GM19455 (cell line): ENCODE data around the gene HOXD4.

Source experiments
- ATAC-seq: cut with Tn5 transposase; IDR thresholded peaks from one replicate; pipeline ENCODE4 v1.9.1; 2021; ENCODE audit not compliant: unreplicated experiment

Gene HOXD4

GRCh38 chr2:176126929-176127773, 24.2 kb upstream of the HOXD4 start:
- ATAC-seq: no peak

- ATAC-seq: no peak
Measured at GRCh38 chr2:176127774-176128072, 23.6 kb upstream of the HOXD4 start.

DNA sequence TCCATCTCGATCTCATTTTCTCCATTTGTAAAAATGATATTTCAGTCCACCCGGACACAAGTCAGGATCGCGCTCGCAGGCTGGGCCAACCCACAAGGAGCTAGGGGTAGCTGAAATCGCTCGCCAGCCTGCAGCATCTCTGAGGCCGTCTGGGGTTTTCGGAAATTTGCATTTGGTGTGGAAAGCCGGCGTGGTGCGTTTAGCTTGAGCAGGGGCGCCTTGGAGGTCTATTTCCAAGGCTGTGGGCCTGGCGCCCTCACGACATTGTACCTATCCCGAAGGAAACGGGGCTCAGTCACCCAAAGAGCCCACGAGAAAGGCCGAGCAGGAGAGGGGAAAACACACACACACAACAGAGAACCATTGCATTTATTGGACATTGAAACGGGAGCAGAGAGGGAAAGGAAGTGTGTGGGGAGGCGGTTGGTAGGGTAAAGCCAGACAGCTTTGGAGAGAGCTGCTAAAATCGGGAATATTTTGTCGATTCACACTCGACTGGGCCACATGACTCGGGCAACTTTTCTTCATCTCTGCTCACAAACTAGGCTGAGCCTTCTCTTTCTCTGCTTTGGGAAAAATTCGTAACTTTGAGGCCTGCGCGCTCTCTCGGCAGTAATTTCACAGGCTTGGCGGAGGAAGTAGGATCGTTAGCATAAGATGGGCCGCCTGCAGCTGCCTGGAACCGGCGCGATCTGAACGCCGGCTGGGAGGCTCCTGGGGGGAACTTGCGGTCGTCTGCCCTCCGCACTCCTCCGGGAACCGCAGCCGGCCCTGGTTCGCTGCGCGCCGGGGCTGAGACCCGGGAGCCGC, 23.0 kb upstream of the HOXD4 start:
- no peak for ATAC-seq

DNA sequence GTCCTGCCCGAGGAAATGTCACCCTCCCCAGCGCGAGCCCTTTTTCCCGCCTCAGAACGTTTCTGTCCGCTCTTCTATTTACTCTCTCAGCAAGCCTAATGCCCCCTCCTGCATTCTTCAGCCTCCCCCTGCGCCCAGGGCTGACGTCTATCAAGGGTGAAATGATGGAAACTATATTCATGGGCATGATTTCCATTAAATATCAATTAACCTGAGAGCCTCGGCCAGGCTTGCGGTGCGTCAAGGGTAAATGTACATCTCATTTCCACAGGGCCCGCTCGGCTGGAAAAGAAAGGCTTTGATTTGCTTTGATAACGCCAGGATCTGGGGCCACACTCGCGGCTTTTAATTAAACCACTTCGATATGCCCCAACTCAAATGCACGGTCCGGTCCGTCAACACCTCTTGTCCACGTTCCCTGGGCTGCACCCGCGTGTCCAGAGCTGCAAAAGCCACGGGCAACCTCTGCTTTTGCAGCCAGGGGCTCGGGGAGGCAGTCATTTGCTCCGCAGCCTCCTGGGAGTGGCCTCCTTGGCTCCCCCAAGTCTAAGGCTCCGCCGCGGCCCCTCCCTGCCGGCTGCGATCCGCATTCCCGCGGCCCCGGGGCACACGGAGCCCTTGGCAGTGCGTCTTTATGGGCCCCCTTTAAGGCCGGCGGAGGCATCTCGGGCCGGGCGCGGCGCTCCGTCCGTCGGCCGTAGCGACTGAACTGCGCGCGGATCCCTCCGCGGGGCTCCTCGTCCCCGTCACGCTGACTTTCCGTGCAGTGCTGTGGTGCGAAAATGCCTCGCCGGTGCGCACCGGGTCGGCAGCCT, 22.2 kb upstream of the HOXD4 start, which contains the start of gene HOXD8:
HOXD8 (plus strand) TSS at position 724 of the 815 bp plus-strand sequence. CDS start 662 bp downstream, outside the sequence.
- no peak for ATAC-seq

- ATAC-seq: no peak
Measured at GRCh38 chr2:176129813-176130146, 21.6 kb upstream of the HOXD4 start.

DNA sequence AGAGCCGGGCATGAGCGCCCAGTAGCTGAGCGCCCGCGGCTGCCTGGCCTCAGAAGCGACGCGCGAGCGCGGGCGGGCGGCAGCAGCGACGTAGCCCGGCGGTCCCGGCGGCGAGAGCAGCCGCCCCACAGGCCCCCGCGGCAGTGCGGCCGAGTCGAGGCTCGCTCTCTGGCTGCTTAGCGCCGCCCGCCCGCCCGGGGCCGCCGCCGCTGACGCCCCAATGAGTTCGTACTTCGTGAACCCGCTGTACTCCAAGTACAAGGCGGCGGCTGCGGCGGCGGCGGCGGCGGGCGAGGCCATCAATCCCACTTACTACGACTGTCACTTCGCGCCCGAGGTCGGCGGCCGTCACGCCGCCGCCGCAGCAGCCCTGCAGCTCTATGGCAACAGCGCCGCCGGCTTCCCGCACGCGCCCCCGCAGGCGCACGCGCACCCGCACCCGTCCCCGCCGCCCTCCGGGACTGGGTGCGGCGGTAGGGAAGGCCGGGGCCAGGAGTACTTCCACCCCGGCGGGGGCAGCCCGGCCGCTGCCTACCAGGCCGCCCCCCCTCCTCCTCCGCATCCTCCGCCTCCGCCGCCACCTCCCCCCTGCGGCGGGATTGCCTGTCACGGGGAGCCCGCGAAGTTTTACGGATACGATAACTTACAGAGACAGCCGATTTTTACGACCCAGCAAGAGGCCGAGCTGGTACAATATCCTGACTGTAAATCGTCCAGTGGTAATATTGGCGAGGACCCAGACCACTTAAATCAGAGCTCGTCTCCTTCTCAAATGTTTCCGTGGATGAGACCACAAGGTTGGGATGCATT, 21.0 kb upstream of the HOXD4 start:
- ATAC-seq: no peak

GRCh38 chr2:176130957-176131847, 20.1 kb upstream of the HOXD4 start:
- ATAC-seq: no peak

GRCh38 chr2:176131848-176132158, 19.5 kb upstream of the HOXD4 start:
- ATAC-seq: no peak

DNA sequence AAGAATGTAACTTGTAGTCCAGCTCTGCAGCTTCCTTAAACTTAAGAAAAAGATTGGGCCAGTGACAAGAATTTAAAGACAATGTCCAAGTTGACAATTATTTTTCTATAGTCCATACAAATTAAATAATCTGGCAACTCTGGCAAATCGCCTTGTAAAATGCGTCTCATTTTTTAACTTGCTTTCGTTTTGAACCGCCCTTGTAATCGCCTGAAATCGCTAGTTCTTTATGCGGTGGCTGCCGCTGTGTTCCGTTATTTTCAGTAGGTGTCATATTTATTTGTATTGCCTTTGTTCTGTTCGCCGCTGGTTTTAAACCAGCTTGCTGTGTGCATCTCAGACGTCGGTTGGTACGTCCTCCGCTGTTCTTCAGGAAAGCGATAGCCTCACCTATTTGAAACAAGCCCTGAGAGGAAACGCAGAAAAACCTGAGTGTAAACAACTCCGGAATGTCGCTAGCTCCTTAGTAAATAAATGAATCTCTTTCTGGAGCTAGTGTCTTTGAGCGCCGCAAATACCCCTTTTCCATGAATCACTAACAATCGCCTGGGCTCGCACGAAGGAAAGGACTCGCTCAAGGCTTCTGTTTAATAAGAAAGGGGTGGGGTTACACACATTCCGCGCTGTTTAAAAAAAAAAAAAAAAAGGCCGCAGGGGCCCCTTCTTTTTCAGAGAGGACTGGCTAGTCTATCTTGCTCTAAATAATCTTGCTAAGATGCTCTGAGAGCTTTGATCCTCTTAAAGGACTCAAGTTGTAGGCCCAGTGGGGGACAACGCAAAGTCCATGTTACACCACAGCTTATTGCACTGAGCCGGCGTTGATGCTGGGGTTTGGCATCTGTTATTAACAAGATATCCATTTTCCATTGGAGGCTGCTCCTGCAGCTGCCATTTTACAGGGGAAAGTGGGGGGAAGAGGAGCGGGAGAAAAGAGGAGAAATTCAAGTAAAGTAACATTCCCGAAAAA, 18.9 kb upstream of the HOXD4 start:
- no peak for ATAC-seq

DNA sequence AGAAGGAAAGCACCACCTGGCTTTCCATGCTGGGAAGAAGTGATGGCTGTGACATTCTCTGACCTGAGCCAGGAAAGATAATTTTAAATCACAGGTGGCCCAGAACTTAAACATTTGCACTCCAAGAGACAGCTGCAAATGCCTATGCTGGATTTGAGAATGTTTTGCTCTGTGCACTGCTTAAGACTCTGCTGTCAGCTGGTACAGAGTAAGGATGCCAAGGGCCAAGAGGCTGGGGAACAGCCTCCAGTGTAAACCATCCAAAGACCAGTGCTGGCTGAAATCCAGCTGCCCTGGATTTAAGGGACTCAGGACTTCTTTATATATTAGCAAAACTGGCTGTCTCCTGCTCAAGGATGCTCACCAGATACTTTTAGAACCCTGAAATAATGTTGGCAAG, 18.0 kb upstream of the HOXD4 start:
- no peak for ATAC-seq

DNA sequence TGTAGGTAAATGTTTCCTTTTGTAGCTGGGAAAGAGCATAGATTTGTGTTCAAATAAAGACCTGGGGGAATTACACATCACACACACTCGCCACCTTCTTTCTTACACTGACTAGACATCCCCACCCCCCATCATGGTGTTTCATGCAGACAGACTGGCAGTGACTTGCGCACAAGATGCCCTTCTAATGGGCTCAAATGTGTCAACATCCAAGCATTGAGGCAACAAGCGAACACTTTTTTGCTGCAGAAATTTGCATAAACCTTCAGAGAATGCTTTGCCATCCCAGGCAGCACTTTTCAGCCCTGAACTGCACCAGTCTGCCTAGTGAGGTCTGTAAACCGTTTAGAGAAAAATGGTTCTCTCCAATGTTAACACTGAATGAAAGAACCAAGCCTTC, 17.3 kb upstream of the HOXD4 start:
- no peak for ATAC-seq

DNA sequence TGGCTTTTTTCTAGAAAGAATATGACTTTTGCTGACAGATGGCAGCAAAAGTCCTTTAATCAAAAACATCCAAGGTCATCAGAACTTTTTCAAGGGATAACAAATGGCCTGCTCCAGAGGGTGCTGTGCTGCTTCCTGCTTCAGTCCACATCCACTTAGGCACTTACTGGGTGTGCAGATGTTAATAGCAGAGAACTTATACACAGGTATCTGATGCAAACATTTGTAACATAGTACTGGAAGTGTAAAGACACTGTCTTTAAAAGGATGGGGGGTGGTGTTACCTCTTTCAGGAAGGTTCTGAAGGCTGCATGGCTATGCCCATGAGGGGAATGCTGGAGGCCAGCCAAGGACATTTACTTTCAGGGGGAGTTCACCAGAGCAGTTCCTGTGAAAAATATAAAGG, 16.3 kb upstream of the HOXD4 start:
- no peak for ATAC-seq

GRCh38 chr2:176136374-176137251, 14.7 kb upstream of the HOXD4 start:
- no peak for ATAC-seq

- ATAC-seq: no peak
Measured at GRCh38 chr2:176137252-176137580, 14.1 kb upstream of the HOXD4 start.

DNA sequence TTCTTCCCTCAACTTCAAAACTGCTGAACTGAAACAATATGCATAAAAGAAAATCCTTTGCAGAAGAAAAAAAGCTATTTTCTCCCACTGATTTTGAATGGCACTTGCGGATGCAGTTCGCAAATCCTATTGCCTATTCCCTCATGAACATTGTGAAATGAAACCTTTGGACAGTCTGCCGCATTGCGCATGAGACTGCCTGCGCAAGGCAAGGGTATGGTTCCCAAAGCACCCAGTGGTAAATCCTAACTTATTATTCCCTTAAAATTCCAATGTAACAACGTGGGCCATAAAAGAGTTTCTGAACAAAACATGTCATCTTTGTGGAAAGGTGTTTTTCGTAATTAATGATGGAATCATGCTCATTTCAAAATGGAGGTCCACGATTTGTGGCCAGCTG, 13.4 kb upstream of the HOXD4 start:
- ATAC-seq: no peak

DNA sequence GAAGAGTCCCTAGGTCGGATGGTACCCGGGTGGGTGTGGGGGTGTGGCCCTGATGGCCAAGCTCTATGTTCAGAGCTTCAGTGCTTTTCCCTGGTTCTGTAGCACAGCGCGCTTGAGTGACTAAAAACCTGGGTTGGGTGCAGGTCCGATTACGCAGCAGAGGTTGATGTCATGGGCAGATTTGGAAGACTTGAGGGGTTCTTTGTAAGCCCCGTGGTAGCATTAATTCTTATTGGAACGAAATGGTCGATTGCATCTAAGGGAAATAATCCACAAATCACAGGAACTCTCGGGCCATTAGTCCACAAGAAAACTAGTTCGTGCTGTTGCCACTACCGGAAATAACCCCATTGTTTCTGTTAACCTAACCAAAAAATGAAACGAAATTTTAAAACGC, 12.8 kb upstream of the HOXD4 start:
- no peak for ATAC-seq

DNA sequence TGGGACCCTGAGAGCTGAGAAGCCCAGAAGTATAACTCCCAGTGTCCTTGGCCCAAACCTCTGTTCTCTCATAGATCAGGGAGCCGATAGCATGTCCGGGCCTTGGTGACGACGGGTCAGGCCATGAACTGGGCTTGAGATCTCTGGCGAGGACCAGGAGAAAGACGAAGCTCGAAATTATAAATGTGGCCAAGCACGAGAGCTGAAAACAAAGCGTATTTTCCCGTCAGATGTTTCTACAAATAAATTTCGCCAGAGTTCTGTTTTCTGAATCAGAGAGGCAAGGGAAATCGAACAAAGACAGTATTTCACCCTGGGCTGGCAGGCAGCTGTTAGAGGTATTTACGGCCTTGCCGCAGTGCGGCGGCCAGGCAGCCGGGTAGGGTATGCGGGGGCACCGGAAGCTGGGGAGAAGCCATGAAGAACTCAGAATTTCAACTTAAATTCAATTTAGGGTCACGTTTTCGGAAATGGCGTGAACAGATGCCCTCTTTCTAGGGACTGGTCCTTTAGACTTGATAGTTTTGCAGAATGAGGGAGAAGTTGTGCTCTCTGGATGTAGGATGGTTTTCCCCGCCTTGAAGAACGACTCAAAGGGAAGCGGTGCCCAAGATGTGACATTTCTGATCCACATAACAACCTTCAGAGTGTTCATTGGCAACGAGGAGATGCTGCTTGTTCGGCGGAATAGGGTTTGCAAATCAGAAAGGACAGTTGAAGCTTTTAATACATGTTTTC, 12.3 kb upstream of the HOXD4 start:
- no peak for ATAC-seq
